GM12878 (cell line): ENCODE results near the gene CACNA2D4. TPM values are rescaled to one million over a fixed set of nuclear protein-coding genes. Genes with fewer than 3 reads are reported as not detected.

Experiments used
- ATAC-seq: fragments of 200-7000 bp; cut with Tn5 transposase; 3 replicates; pipeline ENCODE4 v1.9.1; 2020; ENCODE audit warnings: mild to moderate bottlenecking, moderate library complexity
- BruUV-seq: library from RNA; stranded (reverse); fragments of 400-500 nt; replicated peaks from 2 replicates; lab custom pipeline; 2021; lab: Mats Ljungman, UMichigan
- CTCF ChIA-PET: fragments of 300-600 bp; sonication (Branson Sonifier 250); formaldehyde crosslinking; extraction: SDS; loops from one replicate; lab custom pipeline; 2021; ENCODE audit warnings: inconsistent platforms; lab: Yijun Ruan, JAX
- POLR2A ChIA-PET: fragments of 350-600 bp; formaldehyde crosslinking; extraction: SDS; loops from one replicate; lab custom pipeline; 2021; ENCODE audit warnings: inconsistent platforms; lab: Charles Lee
- RAD21 ChIA-PET: fragments of 300-600 bp; sonication (Branson Sonifier 250); formaldehyde crosslinking; loops from one replicate; lab custom pipeline; 2023; ENCODE audit warnings: antibody characterized with exemption; ENCODE audit not compliant: unreplicated experiment; lab: Charles Lee
- SMC1A ChIA-PET: fragments of 300-600 bp; sonication (Branson Sonifier 250); formaldehyde crosslinking; loops from one replicate; lab custom pipeline; 2023; ENCODE audit not compliant: unreplicated experiment, uncharacterized antibody; lab: Charles Lee
- DNase-seq: peaks from one replicate; pipeline ENCODE4 v3.0.0-alpha.2; 2011; ENCODE audit warnings: low read depth, low spot score
- FAIRE-seq: peaks from 3 replicates; lab custom pipeline; 2011; peaks lifted over from hg19 to GRCh38; lab: Jason Lieb, UNC
- H2AFZ ChIP-seq: 2 replicates; pipeline ENCODE4 v1.6.0; 2011; ENCODE audit warnings: low read depth, low read length, control low read depth; ENCODE audit not compliant: control insufficient read depth
- H3K27ac ChIP-seq: 2 replicates; pipeline ENCODE4 v1.5.1; 2011; ENCODE audit warnings: control low read depth; ENCODE audit not compliant: control insufficient read depth, insufficient read depth
- H3K27me3 ChIP-seq, 2 experiments: replicated peaks in 1 of 2; 2 replicates each; pipeline versions ENCODE4 v1.6.0 to v1.6.1; 2011; ENCODE audit warnings: low read length in 1 of 2; ENCODE audit not compliant: control insufficient read depth in 2 of 2, insufficient read depth in 2 of 2
- H3K36me3 ChIP-seq, 2 experiments: 2 replicates each; pipeline ENCODE4 v1.5.1; 2011; ENCODE audit warnings: low read length in 1 of 2; ENCODE audit not compliant: control insufficient read depth in 2 of 2, insufficient read depth in 2 of 2
- H3K4me1 ChIP-seq: 2 replicates; pipeline ENCODE4 v1.6.1; 2011; ENCODE audit warnings: mild to moderate bottlenecking, low read length, moderate library complexity, mixed read lengths; ENCODE audit not compliant: control insufficient read depth, insufficient read depth
- H3K4me2 ChIP-seq: 2 replicates; pipeline ENCODE4 v1.6.0; 2011; ENCODE audit warnings: control low read depth; ENCODE audit not compliant: control insufficient read depth, insufficient read depth
- H3K4me3 ChIP-seq: fragments of 200-600 bp; sonication (generic); 2 replicates; pipeline ENCODE4 v1.5.1; 2016
- H3K79me2 ChIP-seq: 2 replicates; pipeline ENCODE4 v1.6.0; 2011; ENCODE audit warnings: low read length; ENCODE audit not compliant: control insufficient read depth, insufficient read depth
- H3K9ac ChIP-seq: 2 replicates; pipeline ENCODE4 v1.8.0; 2011; ENCODE audit warnings: low read length, control low read depth, mixed read lengths; ENCODE audit not compliant: control insufficient read depth, insufficient read depth
- H3K9me3 ChIP-seq: replicated peaks from 3 replicates; pipeline ENCODE4 v1.5.1; 2011; ENCODE audit warnings: mild to moderate bottlenecking, low read length; ENCODE audit not compliant: control insufficient read depth, insufficient read depth
- H4K20me1 ChIP-seq: 2 replicates; pipeline ENCODE4 v1.6.0; 2011; ENCODE audit not compliant: control insufficient read depth, insufficient read depth
- IKZF2 ChIP-seq, 2 experiments: fragments of 450-650 bp; IDR thresholded peaks; 2 replicates each; pipeline ENCODE4 v1.6.1; 2017; ENCODE audit warnings: mild to moderate bottlenecking in 2 of 2, moderate library complexity in 2 of 2
- MXI1 ChIP-seq: fragments of 150-350 bp; IDR thresholded peaks from 2 replicates; pipeline ENCODE4 v1.6.1; 2011; ENCODE audit warnings: low read depth, mild to moderate bottlenecking, inconsistent platforms, low read length, improper control_type of control experiment
- PAX5 ChIP-seq: IDR thresholded peaks from 2 replicates; pipeline ENCODE4 v1.6.1; 2011; ENCODE audit warnings: low read depth, low read length, borderline replicate concordance
- SREBF1 ChIP-seq: IDR thresholded peaks from 2 replicates; pipeline ENCODE4 v1.6.1; 2012; ENCODE audit warnings: mild to moderate bottlenecking, low read length
- TAF1 ChIP-seq: IDR thresholded peaks from 2 replicates; pipeline ENCODE4 v1.6.1; 2011; ENCODE audit warnings: mild to moderate bottlenecking, low read depth, low read length, borderline replicate concordance
- ZBED1 ChIP-seq: IDR thresholded peaks from 2 replicates; pipeline ENCODE4 v1.6.1; 2016; ENCODE audit warnings: borderline replicate concordance
- WGBS: methylation state at CpG from one replicate; pipeline ENCODE4 v1.1.6; 2016; ENCODE audit warnings: low lambda C conversion rate; ENCODE audit not compliant: insufficient replicate concordance, insufficient coverage; ENCODE audit errors: missing lambda C conversion rate; 5-methylcytosine and 5-hydroxymethylcytosine counted together
- in situ Hi-C: fragments of 300-500 bp; cut with MboI; formaldehyde crosslinking; loops from 9 replicates; pipeline ENCODE4 v1.14.3; 2018; ENCODE audit warnings: mixed read lengths
- intact Hi-C: fragments of 100-400 bp; cut with micrococcal nuclease; formaldehyde crosslinking; loops from one replicate; pipeline ENCODE4 v1.14.2; 2022; ENCODE audit not compliant: unreplicated experiment
- polyA plus RNA-seq, 11 experiments: library from polyadenylated mRNA; depleted of rRNA in 4 of 11; unstranded in 6 of 11; stranded (reverse) in 5 of 11; fragments of >200 nt; fragmentation: Nextera tagmentation in 4 of 11; fragmentation: Illumina TruSeq in 1 of 11; extraction: Ambion mirVana in 4 of 11; extraction: Trizol in 1 of 11; gene quantifications; 1 replicate in 1 of 11; 2 replicates in 10 of 11; pipeline versions ENCODE4 v1.2.1 to v1.2.3, GENCODE V29; 2011 to 2016; ENCODE audit warnings: inconsistent platforms in 2 of 11, missing spikeins in 2 of 11, low read depth in 1 of 11
- total RNA-seq, 4 experiments: library from RNA; depleted of rRNA in 3 of 4; stranded (reverse); fragments of >200 nt in 3 of 4; fragmentation: Illumina TruSeq in 1 of 4; extraction: Trizol in 1 of 4; gene quantifications; 2 replicates each; pipeline versions ENCODE4 v1.2.1 to v1.2.3, GENCODE V29; 2013 to 2021
- TF ChIP-seq, protein P1 (sequence below): IDR thresholded peaks from 2 replicates; pipeline ENCODE4 v1.6.1; 2012; ENCODE audit warnings: improper control_type of control experiment, low read depth, low read length; ENCODE audit not compliant: insufficient replicate concordance
- TF ChIP-seq, protein P2 (sequence below): fragments of 150-350 bp; IDR thresholded peaks from 2 replicates; pipeline ENCODE4 v1.6.1; 2014; ENCODE audit warnings: mild to moderate bottlenecking, low read depth, low read length
- TF ChIP-seq, protein P3 (sequence below): fragments of 450-650 bp; formaldehyde crosslinking; IDR thresholded peaks from 2 replicates; pipeline ENCODE4 v1.5.0; 2022; ENCODE audit warnings: mild to moderate bottlenecking, missing genetic modification characterization
- TF ChIP-seq, protein P4 (sequence below): fragments of 450-650 bp; IDR thresholded peaks from 2 replicates; pipeline ENCODE4 v1.6.1; 2014; ENCODE audit warnings: mild to moderate bottlenecking

CACNA2D4 gene
- total and polyA plus RNA-seq, 10 of the 15 experiments (the other 5 are each of a cell fraction or from before 2014, with no cell fraction given) = 0.03 to 1.0 (median 0.65) TPM

DNA sequence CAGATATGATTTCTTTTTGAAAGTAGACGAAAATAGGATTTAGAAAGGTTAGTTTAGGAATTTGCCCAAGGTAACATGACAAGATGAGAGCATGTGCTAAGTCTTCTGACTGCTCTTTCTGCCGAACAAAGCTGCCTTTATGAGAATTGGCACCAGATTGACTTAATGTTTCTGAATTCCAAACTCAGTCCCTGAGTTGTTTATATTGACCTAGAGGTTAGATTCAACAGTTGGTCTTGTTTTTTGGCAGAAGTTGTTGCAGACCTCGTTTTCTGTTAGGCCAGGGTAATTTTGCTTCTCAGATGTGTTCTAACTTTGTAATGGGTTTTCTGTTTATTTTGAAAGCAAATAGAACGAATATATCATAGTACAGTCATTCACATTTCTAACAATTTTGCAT lies 159.6 kb downstream of the CACNA2D4 start (continued):
- TF ChIP-seq, protein P1, sequence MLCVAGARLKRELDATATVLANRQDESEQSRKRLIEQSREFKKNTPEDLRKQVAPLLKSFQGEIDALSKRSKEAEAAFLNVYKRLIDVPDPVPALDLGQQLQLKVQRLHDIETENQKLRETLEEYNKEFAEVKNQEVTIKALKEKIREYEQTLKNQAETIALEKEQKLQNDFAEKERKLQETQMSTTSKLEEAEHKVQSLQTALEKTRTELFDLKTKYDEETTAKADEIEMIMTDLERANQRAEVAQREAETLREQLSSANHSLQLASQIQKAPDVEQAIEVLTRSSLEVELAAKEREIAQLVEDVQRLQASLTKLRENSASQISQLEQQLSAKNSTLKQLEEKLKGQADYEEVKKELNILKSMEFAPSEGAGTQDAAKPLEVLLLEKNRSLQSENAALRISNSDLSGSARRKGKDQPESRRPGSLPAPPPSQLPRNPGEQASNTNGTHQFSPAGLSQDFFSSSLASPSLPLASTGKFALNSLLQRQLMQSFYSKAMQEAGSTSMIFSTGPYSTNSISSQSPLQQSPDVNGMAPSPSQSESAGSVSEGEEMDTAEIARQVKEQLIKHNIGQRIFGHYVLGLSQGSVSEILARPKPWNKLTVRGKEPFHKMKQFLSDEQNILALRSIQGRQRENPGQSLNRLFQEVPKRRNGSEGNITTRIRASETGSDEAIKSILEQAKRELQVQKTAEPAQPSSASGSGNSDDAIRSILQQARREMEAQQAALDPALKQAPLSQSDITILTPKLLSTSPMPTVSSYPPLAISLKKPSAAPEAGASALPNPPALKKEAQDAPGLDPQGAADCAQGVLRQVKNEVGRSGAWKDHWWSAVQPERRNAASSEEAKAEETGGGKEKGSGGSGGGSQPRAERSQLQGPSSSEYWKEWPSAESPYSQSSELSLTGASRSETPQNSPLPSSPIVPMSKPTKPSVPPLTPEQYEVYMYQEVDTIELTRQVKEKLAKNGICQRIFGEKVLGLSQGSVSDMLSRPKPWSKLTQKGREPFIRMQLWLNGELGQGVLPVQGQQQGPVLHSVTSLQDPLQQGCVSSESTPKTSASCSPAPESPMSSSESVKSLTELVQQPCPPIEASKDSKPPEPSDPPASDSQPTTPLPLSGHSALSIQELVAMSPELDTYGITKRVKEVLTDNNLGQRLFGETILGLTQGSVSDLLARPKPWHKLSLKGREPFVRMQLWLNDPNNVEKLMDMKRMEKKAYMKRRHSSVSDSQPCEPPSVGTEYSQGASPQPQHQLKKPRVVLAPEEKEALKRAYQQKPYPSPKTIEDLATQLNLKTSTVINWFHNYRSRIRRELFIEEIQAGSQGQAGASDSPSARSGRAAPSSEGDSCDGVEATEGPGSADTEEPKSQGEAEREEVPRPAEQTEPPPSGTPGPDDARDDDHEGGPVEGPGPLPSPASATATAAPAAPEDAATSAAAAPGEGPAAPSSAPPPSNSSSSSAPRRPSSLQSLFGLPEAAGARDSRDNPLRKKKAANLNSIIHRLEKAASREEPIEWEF = no peak
- no peak for TF ChIP-seq IKZF2 (IDR thresholded peaks at IDR 0.05)
- TF ChIP-seq, all 136 proteins: peak for 0

DNA sequence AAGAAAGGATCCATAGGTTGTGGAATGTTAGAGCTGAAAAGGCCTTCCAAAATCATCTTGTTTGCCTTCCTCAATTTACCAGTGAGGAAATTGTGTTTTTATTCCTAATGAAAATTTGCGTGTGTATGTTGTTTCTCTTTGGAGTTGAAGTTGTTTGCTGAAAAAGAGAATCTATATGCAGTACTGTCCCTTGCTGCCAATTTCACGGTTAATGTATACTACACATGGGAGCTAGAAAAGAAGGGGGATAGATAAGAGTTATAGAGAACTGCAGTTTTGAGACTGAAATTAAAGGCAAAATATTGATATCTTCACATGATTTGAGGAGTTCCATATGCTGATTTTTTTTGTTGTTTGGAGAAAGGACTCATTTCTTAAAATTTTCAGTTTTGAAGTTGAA lies 160.1 kb downstream of the CACNA2D4 start:
- in situ Hi-C loops (no loop called here), intact Hi-C loops (no loop called here)
- no TSS peak for BruUV-seq
- POLR2A ChIA-PET = no interaction called here
- Histone ChIP-seq H2AFZ (no peak overlapping the region), H3K36me3 (peaks cover 0 to 22% of the 10 kb centered on the region in 2 experiments; a peak in 3 of 4 replicates), H3K9ac (no peak overlapping the region), H4K20me1 (no peaks in the 10 kb centered on the region), H3K27me3 (no peaks in the 10 kb centered on the region), H3K4me1 (no peaks in the 10 kb centered on the region), H3K79me2 (peaks cover 1% of the 10 kb centered on the region), H3K4me2 (no peak overlapping the region), H3K4me3 (no peak overlapping the region), H3K27ac (no peak overlapping the region), H3K9me3 (no peaks in the 10 kb centered on the region)
- FAIRE-seq (no peak), ATAC-seq (no peak), DNase-seq (no peak)
- SMC1A ChIA-PET = interaction anchor here (0.7 kb wide), 2 partner anchors 87 to 117 kb away, joined by 4 to 6 read pairs; no protein-coding TSS in a partner anchor
- 100% methylated on average over 2 of the region's 2 CpGs for WGBS
- RAD21 ChIA-PET = no interaction called here
- CTCF ChIA-PET = no interaction called here
- TF ChIP-seq, protein P2, sequence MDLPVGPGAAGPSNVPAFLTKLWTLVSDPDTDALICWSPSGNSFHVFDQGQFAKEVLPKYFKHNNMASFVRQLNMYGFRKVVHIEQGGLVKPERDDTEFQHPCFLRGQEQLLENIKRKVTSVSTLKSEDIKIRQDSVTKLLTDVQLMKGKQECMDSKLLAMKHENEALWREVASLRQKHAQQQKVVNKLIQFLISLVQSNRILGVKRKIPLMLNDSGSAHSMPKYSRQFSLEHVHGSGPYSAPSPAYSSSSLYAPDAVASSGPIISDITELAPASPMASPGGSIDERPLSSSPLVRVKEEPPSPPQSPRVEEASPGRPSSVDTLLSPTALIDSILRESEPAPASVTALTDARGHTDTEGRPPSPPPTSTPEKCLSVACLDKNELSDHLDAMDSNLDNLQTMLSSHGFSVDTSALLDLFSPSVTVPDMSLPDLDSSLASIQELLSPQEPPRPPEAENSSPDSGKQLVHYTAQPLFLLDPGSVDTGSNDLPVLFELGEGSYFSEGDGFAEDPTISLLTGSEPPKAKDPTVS = no peak
- TF ChIP-seq, protein P3, sequence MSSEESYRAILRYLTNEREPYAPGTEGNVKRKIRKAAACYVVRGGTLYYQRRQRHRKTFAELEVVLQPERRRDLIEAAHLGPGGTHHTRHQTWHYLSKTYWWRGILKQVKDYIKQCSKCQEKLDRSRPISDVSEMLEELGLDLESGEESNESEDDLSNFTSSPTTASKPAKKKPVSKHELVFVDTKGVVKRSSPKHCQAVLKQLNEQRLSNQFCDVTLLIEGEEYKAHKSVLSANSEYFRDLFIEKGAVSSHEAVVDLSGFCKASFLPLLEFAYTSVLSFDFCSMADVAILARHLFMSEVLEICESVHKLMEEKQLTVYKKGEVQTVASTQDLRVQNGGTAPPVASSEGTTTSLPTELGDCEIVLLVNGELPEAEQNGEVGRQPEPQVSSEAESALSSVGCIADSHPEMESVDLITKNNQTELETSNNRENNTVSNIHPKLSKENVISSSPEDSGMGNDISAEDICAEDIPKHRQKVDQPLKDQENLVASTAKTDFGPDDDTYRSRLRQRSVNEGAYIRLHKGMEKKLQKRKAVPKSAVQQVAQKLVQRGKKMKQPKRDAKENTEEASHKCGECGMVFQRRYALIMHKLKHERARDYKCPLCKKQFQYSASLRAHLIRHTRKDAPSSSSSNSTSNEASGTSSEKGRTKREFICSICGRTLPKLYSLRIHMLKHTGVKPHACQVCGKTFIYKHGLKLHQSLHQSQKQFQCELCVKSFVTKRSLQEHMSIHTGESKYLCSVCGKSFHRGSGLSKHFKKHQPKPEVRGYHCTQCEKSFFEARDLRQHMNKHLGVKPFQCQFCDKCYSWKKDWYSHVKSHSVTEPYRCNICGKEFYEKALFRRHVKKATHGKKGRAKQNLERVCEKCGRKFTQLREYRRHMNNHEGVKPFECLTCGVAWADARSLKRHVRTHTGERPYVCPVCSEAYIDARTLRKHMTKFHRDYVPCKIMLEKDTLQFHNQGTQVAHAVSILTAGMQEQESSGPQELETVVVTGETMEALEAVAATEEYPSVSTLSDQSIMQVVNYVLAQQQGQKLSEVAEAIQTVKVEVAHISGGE (CRISPR knock-in tag) = no peak
- TF ChIP-seq TAF1 (no peak), PAX5 (no peak), ZBED1 (no peak), SREBF1 (no peak), MXI1 (no peak)
- TF ChIP-seq, protein P4, sequence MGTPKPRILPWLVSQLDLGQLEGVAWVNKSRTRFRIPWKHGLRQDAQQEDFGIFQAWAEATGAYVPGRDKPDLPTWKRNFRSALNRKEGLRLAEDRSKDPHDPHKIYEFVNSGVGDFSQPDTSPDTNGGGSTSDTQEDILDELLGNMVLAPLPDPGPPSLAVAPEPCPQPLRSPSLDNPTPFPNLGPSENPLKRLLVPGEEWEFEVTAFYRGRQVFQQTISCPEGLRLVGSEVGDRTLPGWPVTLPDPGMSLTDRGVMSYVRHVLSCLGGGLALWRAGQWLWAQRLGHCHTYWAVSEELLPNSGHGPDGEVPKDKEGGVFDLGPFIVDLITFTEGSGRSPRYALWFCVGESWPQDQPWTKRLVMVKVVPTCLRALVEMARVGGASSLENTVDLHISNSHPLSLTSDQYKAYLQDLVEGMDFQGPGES = no peak
